Measurements from ENCODE around the gene CACNA1I.

- TF ChIP-seq RAD21 (IDR thresholded peaks at IDR 0.05; ENCODE audit: low read length) (no peak), CTCF (IDR thresholded peaks at IDR 0.05) (no peak), FOSL2 (IDR thresholded peaks at IDR 0.05; ENCODE audit: borderline replicate concordance, low read depth) (no peak), MXI1 (IDR thresholded peaks at IDR 0.05; ENCODE audit: low read depth, low read length) (no peak), USF2 (IDR thresholded peaks at IDR 0.05; ENCODE audit: borderline replicate concordance, low read depth, low read length) (no peak), TEAD4 (IDR thresholded peaks at IDR 0.05; ENCODE audit: borderline replicate concordance, insufficient read depth) (no peak), PBX3 (IDR thresholded peaks at IDR 0.05) (no peak), POLR2AphosphoS5 (IDR thresholded peaks at IDR 0.05; ENCODE audit: low read depth, low read length) (no peak), REST (IDR thresholded peaks at IDR 0.05; ENCODE audit: low read depth, low read length) (no peak), NRF1 (IDR thresholded peaks at IDR 0.05; ENCODE audit: low read depth, low read length) (no peak)
Measured at GRCh38 chr22:39656495-39657490, 86.2 kb downstream of the CACNA1I start.

All from SK-N-SH (cell line).